LNCAP (cell line): ENCODE data around the gene KCTD15.

Experiments used
- TF ChIP-seq, protein P1 (sequence below): fragments of 450-650 bp; IDR thresholded peaks from 2 replicates; pipeline ENCODE4 v1.5.1; 2017; ENCODE audit warnings: mild to moderate bottlenecking

The KCTD15 gene, protein sequence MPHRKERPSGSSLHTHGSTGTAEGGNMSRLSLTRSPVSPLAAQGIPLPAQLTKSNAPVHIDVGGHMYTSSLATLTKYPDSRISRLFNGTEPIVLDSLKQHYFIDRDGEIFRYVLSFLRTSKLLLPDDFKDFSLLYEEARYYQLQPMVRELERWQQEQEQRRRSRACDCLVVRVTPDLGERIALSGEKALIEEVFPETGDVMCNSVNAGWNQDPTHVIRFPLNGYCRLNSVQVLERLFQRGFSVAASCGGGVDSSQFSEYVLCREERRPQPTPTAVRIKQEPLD

DNA sequence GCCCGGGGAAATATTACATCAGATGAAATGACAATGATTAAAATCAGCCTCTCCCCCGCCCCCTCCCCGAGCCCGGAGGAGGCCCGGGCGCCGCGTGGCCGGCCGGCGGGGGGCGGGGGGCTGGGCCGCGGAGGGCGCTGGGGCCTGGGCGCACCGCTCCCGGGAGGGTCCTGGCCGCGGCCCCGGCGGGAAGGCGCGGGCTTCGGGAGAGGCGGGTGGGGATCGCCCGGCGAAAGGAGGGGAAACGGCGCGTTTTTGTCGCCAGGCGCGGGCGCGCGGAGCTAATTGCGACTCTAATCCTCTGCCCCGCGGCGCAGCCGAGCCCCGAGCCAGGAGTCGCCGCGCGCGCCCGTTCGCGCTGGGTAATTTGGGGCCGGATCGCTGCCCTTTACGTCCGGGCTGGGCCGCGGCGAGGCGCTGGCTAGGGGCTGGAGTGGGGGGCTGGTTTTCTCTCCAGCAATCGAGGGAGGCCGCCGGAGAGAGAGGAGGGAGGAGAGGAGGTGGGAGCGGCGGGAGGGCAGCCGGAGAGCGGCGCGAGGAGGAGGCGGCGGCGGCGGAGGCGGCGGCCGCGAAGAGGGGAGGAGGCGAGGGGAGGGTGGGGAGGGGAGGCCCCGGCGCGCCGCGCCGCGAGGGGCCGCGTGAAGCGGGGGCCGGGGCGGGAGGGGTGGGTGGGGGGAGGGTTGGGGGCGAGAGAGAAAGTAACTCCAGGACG is at the start of gene KCTD15:
TSS of gene KCTD15 (plus strand) at position 707 of the 712 bp plus-strand sequence. CDS start 3,585 bp downstream, outside the sequence.
- TF ChIP-seq, protein P1, sequence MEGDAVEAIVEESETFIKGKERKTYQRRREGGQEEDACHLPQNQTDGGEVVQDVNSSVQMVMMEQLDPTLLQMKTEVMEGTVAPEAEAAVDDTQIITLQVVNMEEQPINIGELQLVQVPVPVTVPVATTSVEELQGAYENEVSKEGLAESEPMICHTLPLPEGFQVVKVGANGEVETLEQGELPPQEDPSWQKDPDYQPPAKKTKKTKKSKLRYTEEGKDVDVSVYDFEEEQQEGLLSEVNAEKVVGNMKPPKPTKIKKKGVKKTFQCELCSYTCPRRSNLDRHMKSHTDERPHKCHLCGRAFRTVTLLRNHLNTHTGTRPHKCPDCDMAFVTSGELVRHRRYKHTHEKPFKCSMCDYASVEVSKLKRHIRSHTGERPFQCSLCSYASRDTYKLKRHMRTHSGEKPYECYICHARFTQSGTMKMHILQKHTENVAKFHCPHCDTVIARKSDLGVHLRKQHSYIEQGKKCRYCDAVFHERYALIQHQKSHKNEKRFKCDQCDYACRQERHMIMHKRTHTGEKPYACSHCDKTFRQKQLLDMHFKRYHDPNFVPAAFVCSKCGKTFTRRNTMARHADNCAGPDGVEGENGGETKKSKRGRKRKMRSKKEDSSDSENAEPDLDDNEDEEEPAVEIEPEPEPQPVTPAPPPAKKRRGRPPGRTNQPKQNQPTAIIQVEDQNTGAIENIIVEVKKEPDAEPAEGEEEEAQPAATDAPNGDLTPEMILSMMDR: no peak

DNA sequence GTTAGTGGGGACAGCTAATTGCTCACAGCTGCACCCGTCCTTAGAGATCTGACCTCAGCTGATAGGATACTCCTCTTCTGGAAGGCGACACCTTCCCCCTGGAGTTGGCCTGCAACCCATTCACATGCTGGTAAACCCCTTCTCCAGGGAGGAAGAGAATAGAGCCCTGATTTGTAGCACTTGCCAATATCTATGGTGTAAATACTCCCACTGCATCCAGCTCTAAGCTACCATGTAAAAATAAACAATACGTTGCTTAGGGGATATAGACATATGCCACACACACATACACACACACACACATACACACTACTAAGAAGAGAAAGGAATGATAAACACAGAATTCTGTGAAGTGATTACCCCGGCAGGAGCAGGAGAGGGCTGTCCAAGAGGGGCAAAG is 49.4 kb upstream of the KCTD15 start:
- TF ChIP-seq, protein P1: no peak

DNA sequence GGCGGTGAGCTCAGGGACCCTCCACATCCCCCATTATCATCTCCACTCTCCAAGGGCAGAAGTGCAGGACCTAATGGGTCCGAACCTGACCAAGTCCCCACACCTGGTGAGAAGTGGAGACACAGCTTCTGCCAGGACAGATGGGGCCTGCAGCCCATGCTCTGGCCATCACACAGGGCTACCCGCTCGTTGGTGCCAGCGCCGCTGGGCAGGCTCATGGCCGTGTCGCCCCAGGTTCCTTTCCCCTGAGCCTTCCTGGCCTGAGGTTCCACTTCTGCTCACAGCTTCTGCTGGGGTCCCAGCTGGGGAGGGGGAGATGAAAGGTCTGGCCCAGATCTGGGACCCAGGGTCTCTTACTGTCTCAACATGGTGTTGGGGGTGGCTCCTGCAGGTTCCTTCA is 48.4 kb upstream of the KCTD15 start:
- TF ChIP-seq, protein P1: no peak

DNA sequence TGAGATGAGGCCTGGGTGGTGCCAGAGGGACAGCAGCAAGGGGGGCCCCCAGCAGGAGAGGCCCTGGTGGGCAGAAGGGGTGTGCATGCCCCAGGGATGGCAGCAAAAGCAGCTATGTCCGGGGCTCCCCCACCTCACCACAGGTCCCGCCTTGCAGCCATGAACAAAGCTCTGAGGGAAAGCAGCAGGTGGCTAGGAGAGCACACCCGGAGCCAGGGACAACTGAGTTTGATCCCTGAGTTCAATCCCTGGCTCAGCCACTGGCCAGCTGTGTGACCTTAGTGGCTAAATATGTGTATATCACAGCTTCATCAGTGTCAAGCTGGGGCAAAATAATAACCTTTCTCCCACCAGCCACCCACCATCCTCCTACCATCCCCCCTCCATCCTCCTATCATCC is 47.7 kb upstream of the KCTD15 start:
- TF ChIP-seq, protein P1: no peak

DNA sequence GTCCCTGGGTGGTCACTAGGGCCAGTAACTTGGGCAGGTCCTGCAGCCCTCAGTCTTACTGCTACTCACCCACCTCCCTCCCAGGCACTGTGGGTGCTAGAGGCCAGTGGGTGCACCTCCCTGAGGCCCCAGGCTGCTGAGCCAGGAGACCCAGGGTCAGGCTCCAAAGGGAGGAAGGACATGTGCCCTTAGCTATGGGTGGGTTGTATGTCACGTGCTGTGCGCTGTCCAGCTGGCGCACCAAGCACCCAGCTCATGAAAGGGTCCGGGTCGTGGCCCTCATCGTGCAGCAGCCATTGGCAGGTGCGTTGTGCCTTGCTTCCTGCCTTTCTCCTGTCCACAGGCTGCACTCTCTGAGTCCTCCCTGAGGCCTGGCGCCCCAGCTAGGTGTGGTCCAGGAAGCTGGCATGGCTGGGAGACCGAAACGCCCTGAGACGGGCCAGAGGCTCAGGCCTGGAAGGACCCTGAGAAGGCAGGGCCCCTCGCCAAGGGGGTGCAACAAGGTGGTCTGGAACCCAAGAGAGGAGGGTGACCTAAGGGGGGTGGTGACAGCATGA is 47.0 kb upstream of the KCTD15 start:
- TF ChIP-seq, protein P1: no peak

DNA sequence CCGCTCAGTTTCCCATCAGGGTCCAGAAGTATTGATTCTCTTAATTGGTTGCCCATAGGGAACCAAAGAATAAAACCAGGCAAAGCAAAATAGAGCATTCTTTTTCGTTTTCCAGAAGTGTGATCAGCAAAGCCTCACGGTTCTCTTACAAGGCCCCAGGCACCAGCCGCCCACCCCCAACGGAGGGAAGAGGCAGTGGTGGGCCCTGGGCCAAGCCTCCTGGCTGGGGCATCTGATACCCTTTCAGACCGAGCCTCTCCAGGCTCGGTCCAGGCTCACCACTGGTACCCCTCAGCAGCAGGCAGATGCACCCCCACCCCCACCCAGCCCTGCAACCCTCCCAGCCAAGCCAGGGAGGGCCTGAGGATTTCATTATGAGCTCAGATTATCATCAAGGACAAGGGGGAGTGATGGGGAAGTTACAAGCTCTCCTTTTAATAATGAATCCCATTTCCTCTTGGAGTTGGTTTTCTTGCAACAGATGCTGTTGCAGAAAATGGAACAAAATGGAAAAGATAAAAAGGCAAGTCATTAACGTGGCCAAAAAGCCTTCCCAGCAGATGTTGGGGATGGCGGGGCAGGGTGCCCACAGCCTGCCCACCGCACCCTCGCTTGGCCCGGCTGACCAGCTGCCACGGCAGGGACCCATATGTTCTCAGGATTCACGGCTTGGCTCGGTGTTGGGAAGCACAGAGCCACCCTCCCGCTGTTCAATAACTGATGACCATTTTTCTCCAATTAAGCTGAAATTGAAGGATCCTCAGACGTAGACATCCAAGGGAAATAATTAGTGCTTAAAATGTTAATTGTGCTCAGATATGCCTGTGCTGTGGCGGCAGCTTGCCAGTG is 45.9 kb upstream of the KCTD15 start:
- TF ChIP-seq, protein P1: no peak

DNA sequence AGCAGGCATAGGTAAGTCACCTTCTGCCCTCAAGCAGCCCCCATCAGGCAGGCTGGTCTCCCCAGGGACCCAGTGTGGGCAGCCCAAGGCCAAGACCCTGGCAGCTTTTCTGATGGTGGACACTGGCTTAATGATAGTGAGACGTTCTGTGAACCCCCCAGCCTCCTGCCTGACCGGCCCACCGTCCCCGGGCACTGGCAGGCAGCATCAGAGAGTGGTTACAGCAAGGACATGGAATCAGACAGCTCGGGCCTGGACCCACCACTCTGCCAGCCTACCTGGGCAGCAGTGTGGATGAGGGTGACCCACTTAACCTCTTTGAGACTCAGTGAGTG is 45.3 kb upstream of the KCTD15 start:
- TF ChIP-seq, protein P1: no peak
